Hepatocyte (in vitro differentiated cells): ENCODE data around the gene DNAI7.

Source experiments
- CTCF ChIP-seq: fragments of 200-600 bp; sonication (generic); IDR thresholded peaks from 2 replicates; pipeline ENCODE4 v1.5.1; 2016; ENCODE audit warnings: antibody characterized with exemption, mild to moderate bottlenecking; ENCODE audit not compliant: poor library complexity
- EZH2 ChIP-seq: fragments of 200-600 bp; sonication (generic); IDR thresholded peaks from 2 replicates; pipeline ENCODE4 v1.6.1; 2016; ENCODE audit warnings: antibody characterized with exemption, mild to moderate bottlenecking, borderline replicate concordance

GRCh38 chr12:25135531-25136154, 59.3 kb downstream of the DNAI7 start:
- TF ChIP-seq CTCF: peak; percentile 9
- TF ChIP-seq EZH2: no peak
